ENCODE results near the gene IFFO2. TPM values are rescaled to one million over a fixed set of nuclear protein-coding genes. Genes with fewer than 3 reads are reported as not detected.

IFFO2 gene
- total and polyA plus RNA-seq, 2 of the 13 experiments (the other 11 are each of a cell fraction or from before 2014, with no cell fraction given): 7.3 to 16.7 TPM

DNA sequence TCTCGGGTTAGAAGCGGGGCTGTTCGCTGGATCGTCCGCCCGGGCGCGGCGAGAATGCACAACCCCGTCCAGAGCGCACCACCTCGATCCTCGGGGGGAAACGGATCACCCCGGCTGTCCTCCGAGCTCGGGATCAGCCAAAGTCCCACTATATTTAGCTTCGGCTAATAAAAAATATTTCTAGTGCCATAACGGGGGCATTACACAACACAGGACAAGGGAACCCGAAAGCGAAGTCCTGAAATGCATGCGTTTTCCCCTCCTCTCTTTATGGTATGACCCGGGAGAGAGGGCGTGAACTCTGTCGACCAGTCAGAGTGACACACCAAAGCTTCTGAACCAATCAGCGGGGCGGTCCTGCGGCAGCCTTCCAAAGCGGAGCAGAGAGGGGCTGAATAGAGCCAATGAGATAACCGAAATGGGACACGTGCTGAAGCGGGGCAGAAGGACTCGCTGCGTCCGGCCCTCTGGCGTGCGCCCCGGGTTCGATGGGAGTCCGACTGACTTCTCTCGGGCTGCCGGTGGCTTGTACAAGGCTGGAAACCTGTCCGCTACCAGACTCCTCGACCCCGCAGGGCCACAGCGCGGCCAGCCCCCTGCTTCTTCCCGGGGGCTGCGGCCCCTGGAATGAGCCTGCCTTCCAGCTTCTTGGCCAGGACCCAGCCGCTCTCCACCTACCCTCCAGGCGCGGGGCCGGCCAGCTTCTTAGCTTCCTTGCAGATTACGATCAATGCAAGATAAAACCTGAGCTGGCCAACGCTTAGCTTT is 53.8 kb downstream of the IFFO2 start, which contains the start of gene ALDH4A1 (continued):
- TF ChIP-seq, protein P1, sequence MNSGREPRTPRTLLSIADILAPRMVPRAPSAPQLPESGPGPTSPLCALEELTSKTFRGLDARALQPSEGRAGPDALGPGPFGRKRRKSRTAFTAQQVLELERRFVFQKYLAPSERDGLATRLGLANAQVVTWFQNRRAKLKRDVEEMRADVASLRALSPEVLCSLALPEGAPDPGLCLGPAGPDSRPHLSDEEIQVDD (CRISPR knock-in tag; IDR thresholded peaks at IDR 0.05; ENCODE audit: borderline replicate concordance): no peak
- peak; percentile 25; the same call in 1 of the 2 replicates for TF ChIP-seq ARHGAP35 (CRISPR knock-in tag; IDR thresholded peaks at IDR 0.05; ENCODE audit: borderline replicate concordance)
- TF ChIP-seq MED13 (CRISPR knock-in tag; IDR thresholded peaks at IDR 0.05): no peak
- no peak for TF ChIP-seq STAT5B (CRISPR knock-in tag; IDR thresholded peaks at IDR 0.05)
- no peak for TF ChIP-seq IRX3 (CRISPR knock-in tag; IDR thresholded peaks at IDR 0.05; ENCODE audit: borderline replicate concordance, low read depth)
- no peak for TF ChIP-seq NFIB (CRISPR knock-in tag; IDR thresholded peaks at IDR 0.05; ENCODE audit: borderline replicate concordance)
- peak; percentile 84 for TF ChIP-seq POLR2G (IDR thresholded peaks at IDR 0.05; ENCODE audit: low read depth, low read length)
- TF ChIP-seq ONECUT2 (CRISPR knock-in tag; IDR thresholded peaks at IDR 0.05): no peak
- TF ChIP-seq, protein P2, sequence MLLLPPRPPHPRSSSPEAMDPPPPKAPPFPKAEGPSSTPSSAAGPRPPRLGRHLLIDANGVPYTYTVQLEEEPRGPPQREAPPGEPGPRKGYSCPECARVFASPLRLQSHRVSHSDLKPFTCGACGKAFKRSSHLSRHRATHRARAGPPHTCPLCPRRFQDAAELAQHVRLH (CRISPR knock-in tag; IDR thresholded peaks at IDR 0.05; ENCODE audit: borderline replicate concordance, low read depth): peak; percentile 66; the same call in 1 of the 2 replicates
- no peak for TF ChIP-seq SMARCC2 (IDR thresholded peaks at IDR 0.05)
- TF ChIP-seq ZNF782 (CRISPR knock-in tag; IDR thresholded peaks at IDR 0.05; ENCODE audit: borderline replicate concordance): no peak
- TF ChIP-seq ISX (CRISPR knock-in tag; conservative IDR thresholded peaks at IDR 0.05): no peak
- no peak for TF ChIP-seq HMG20A (CRISPR knock-in tag; IDR thresholded peaks at IDR 0.05; ENCODE audit: borderline replicate concordance)
- TF ChIP-seq, protein P3, sequence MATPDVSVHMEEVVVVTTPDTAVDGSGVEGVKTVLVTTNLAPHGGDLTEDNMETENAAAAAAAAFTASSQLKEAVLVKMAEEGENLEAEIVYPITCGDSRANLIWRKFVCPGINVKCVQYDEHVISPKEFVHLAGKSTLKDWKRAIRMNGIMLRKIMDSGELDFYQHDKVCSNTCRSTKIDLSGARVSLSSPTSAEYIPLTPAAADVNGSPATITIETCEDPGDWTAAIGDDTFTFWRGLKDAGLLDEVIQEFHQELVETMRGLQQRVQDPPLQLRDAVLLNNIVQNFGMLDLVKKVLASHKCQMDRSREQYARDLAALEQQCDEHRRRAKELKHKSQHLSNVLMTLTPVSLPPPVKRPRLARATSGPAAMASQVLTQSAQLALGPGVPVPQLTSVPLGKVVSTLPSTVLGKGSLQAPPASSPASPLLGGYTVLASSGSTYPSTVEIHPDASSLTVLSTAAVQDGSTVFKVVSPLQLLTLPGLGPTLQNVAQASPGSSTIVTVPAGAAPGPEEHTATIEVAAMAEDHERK (CRISPR knock-in tag; IDR thresholded peaks at IDR 0.05; ENCODE audit: low read depth): no peak
- TF ChIP-seq ZBTB21 (CRISPR knock-in tag; IDR thresholded peaks at IDR 0.05): no peak
- peak; percentile 85; the same call in 1 of the 2 replicates for TF ChIP-seq ZFP82 (CRISPR knock-in tag; IDR thresholded peaks at IDR 0.05; ENCODE audit: borderline replicate concordance)
- TF ChIP-seq MED1 (CRISPR knock-in tag; IDR thresholded peaks at IDR 0.05): peak; percentile 49
- TF ChIP-seq, protein P4, sequence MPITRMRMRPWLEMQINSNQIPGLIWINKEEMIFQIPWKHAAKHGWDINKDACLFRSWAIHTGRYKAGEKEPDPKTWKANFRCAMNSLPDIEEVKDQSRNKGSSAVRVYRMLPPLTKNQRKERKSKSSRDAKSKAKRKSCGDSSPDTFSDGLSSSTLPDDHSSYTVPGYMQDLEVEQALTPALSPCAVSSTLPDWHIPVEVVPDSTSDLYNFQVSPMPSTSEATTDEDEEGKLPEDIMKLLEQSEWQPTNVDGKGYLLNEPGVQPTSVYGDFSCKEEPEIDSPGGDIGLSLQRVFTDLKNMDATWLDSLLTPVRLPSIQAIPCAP (CRISPR knock-in tag; IDR thresholded peaks at IDR 0.05; ENCODE audit: low read depth): no peak
- 0 out of 2 replicates have a peak, but pooled peaks have one; percentile 25 for TF ChIP-seq TSC22D2 (CRISPR knock-in tag; IDR thresholded peaks at IDR 0.05; ENCODE audit: borderline replicate concordance)
- TF ChIP-seq ZMAT3 (CRISPR knock-in tag; conservative IDR thresholded peaks at IDR 0.05): peak; percentile 28; the same call in 1 of the 2 replicates
- no peak for TF ChIP-seq RFX3 (CRISPR knock-in tag; IDR thresholded peaks at IDR 0.05)
- TF ChIP-seq HOXD1 (CRISPR knock-in tag; IDR thresholded peaks at IDR 0.05): no peak
- TF ChIP-seq FOXM1 (CRISPR knock-in tag; IDR thresholded peaks at IDR 0.05): no peak
- TF ChIP-seq, protein P5, sequence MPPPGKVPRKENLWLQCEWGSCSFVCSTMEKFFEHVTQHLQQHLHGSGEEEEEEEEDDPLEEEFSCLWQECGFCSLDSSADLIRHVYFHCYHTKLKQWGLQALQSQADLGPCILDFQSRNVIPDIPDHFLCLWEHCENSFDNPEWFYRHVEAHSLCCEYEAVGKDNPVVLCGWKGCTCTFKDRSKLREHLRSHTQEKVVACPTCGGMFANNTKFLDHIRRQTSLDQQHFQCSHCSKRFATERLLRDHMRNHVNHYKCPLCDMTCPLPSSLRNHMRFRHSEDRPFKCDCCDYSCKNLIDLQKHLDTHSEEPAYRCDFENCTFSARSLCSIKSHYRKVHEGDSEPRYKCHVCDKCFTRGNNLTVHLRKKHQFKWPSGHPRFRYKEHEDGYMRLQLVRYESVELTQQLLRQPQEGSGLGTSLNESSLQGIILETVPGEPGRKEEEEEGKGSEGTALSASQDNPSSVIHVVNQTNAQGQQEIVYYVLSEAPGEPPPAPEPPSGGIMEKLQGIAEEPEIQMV (CRISPR knock-in tag; IDR thresholded peaks at IDR 0.05; ENCODE audit: low read depth): no peak
- no peak for TF ChIP-seq ZNF460 (CRISPR knock-in tag; IDR thresholded peaks at IDR 0.05; ENCODE audit: borderline replicate concordance)
